ENCODE measurements around the gene PRG2.

The PRG2 gene

GRCh38 chr11:57396744-57397143 lies 6.3 kb upstream of the PRG2 start:
- DNase-seq (ENCODE audit: low read depth), result no peak

- DNase-seq (ENCODE audit: low read depth), result no peak
Observed at GRCh38 chr11:57395905-57396623, 5.6 kb upstream of the PRG2 start.

GRCh38 chr11:57394203-57394965 lies 3.9 kb upstream of the PRG2 start:
- DNase-seq (ENCODE audit: low read depth), result no peak

GRCh38 chr11:57392763-57393105 lies 2.3 kb upstream of the PRG2 start:
- no peak for DNase-seq (ENCODE audit: low read depth)

GRCh38 chr11:57392066-57392762 lies 1.8 kb upstream of the PRG2 start:
- DNase-seq (ENCODE audit: low read depth), result no peak

GRCh38 chr11:57391539-57391938 lies 1.1 kb upstream of the PRG2 start:
- no peak for DNase-seq (ENCODE audit: low read depth)

- no peak for DNase-seq (ENCODE audit: low read depth)
Observed at GRCh38 chr11:57391111-57391510, 661 bp upstream of the PRG2 start.

GRCh38 chr11:57387289-57388030 lies 3.0 kb downstream of the PRG2 start:
- DNase-seq (ENCODE audit: low read depth), result no peak

GRCh38 chr11:57386178-57386940 lies 4.1 kb downstream of the PRG2 start:
- no peak for DNase-seq (ENCODE audit: low read depth)

GRCh38 chr11:57380975-57381374 lies 9.5 kb downstream of the PRG2 start, which contains the start of gene PRG3:
Gene PRG3 (minus strand): TSS chr11:57381150. CDS start chr11:57380708, 442 bp downstream.
- DNase-seq (ENCODE audit: low read depth), result no peak

- no peak for DNase-seq (ENCODE audit: low read depth)
Observed at GRCh38 chr11:57379732-57380131, 10.7 kb downstream of the PRG2 start.

- no peak for DNase-seq (ENCODE audit: low read depth)
Observed at GRCh38 chr11:57378186-57378585, 12.3 kb downstream of the PRG2 start.

GRCh38 chr11:57377107-57377506 lies 13.3 kb downstream of the PRG2 start:
- no peak for DNase-seq (ENCODE audit: low read depth)

- DNase-seq (ENCODE audit: low read depth), result no peak
Observed at GRCh38 chr11:57376095-57377090, 14.1 kb downstream of the PRG2 start.

- DNase-seq (ENCODE audit: low read depth), result no peak
Observed at GRCh38 chr11:57375490-57375889, 15.0 kb downstream of the PRG2 start.

- no peak for DNase-seq (ENCODE audit: low read depth)
Observed at GRCh38 chr11:57374966-57375365, 15.5 kb downstream of the PRG2 start.

GRCh38 chr11:57373146-57373545 lies 17.3 kb downstream of the PRG2 start:
- no peak for DNase-seq (ENCODE audit: low read depth)

- DNase-seq (ENCODE audit: low read depth), result no peak
Observed at GRCh38 chr11:57370941-57371340, 19.5 kb downstream of the PRG2 start.

- DNase-seq (ENCODE audit: low read depth), result no peak
Observed at GRCh38 chr11:57370251-57370650, 20.2 kb downstream of the PRG2 start.

GRCh38 chr11:57368845-57369232 lies 21.6 kb downstream of the PRG2 start:
- DNase-seq (ENCODE audit: low read depth), result no peak

Data from activated T-helper 1 cell treated with Interleukin-2 at 50 U/mL for 16 hours (primary cell).